Sigmoid colon (tissue), 4 donors: ENCODE measurements around the gene RAD52.

Source experiments
- POLR2A ChIP-seq, 2 donors: fragments of 450-650 bp; IDR thresholded peaks; one replicate each; pipeline ENCODE4 v1.6.1; 2016; ENCODE audit warnings: antibody characterized with exemption in 2 of 2, mild to moderate bottlenecking in 2 of 2, moderate library complexity in 2 of 2
- POLR2AphosphoS5 ChIP-seq, 4 donors: sonication (generic); formaldehyde crosslinking; IDR thresholded peaks; one replicate each; pipeline ENCODE4 v1.6.1; 2017; ENCODE audit warnings: antibody characterized with exemption in 4 of 4

DNA sequence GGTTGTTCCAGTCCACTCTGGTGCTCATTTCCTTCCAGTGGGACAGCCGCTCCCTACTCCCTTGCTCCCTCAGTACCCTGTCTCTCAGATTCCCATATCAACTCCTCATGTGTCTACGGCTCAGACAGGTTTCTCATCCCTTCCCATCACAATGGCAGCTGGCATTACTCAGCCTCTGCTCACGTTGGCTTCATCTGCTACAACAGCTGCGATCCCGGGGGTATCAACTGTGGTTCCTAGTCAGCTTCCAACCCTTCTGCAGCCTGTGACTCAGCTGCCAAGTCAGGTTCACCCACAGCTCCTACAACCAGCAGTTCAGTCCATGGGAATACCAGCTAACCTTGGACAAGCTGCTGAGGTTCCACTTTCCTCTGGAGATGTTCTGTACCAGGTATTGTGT, 69.9 kb downstream of the RAD52 start:
- TF ChIP-seq POLR2A (IDR thresholded peaks at IDR 0.05) (no peak), POLR2AphosphoS5 (IDR thresholded peaks at IDR 0.05) (no peak)
